ENCODE data around the gene NECAP2.
"Not testable (repeated sequence)": the region's sequence is repeated elsewhere in the genome, so short reads cannot be mapped to it uniquely, and the experiment has no call there.

The NECAP2 gene

GRCh38 chr1:16430606-16431005 lies 9.9 kb upstream of the NECAP2 start:
- no peak for FAIRE-seq

- no peak for FAIRE-seq
Observed at GRCh38 chr1:16433030-16433429, 7.5 kb upstream of the NECAP2 start.

GRCh38 chr1:16434007-16434406 lies 6.5 kb upstream of the NECAP2 start:
- no peak for FAIRE-seq

- FAIRE-seq: no peak
Observed at GRCh38 chr1:16434501-16434900, 6.0 kb upstream of the NECAP2 start.

- no peak for FAIRE-seq
Observed at GRCh38 chr1:16436946-16437474, 3.5 kb upstream of the NECAP2 start, which contains the start of gene SPATA21. Gene SPATA21, minus strand, starts transcription at chr1:16437424. Its CDS starts 6,053 bp downstream, at chr1:16431371.

GRCh38 chr1:16438516-16438915 lies 2.0 kb upstream of the NECAP2 start:
- FAIRE-seq: no peak

GRCh38 chr1:16438924-16439323 lies 1.6 kb upstream of the NECAP2 start:
- FAIRE-seq: no peak

GRCh38 chr1:16440131-16440469 lies 424 bp upstream of the NECAP2 start:
- no peak for FAIRE-seq

- no peak for FAIRE-seq
Observed at GRCh38 chr1:16441282-16441665, 750 bp downstream of the NECAP2 start.

GRCh38 chr1:16442265-16442664 lies 1.7 kb downstream of the NECAP2 start:
- no peak for FAIRE-seq

GRCh38 chr1:16442941-16443340 lies 2.4 kb downstream of the NECAP2 start:
- no peak for FAIRE-seq

GRCh38 chr1:16443975-16444770 lies 3.6 kb downstream of the NECAP2 start:
- no peak for FAIRE-seq

- no peak for FAIRE-seq
Observed at GRCh38 chr1:16445052-16445451, 4.5 kb downstream of the NECAP2 start.

GRCh38 chr1:16446116-16446515 lies 5.6 kb downstream of the NECAP2 start:
- FAIRE-seq: no peak

GRCh38 chr1:16447641-16448040 lies 7.1 kb downstream of the NECAP2 start:
- no peak for FAIRE-seq

GRCh38 chr1:16449065-16449464 lies 8.5 kb downstream of the NECAP2 start:
- no peak for FAIRE-seq

- no peak for FAIRE-seq
Observed at GRCh38 chr1:16449666-16450065, 9.1 kb downstream of the NECAP2 start.

GRCh38 chr1:16450863-16451481 lies 10.4 kb downstream of the NECAP2 start:
- no peak for FAIRE-seq

GRCh38 chr1:16451841-16452528 lies 11.5 kb downstream of the NECAP2 start:
- FAIRE-seq: no peak

GRCh38 chr1:16454909-16455308 lies 14.4 kb downstream of the NECAP2 start:
- not testable (repeated sequence) for FAIRE-seq

GRCh38 chr1:16456151-16456550 lies 15.6 kb downstream of the NECAP2 start:
- not testable (repeated sequence) for FAIRE-seq

- no peak for FAIRE-seq
Observed at GRCh38 chr1:16458831-16459230, 18.3 kb downstream of the NECAP2 start.

GRCh38 chr1:16459352-16459925 lies 18.9 kb downstream of the NECAP2 start:
- FAIRE-seq: no peak

All from G401.6 (cell line).